CD4-positive, alpha-beta T cell treated with Interleukin-4 for 4 hours (primary cell): ENCODE measurements around the gene CMTM7.
A peak's percentile ranks its signal among the peaks of the same experiment; 100 is the strongest.
"Not testable (repeated sequence)": the region's sequence is repeated elsewhere in the genome, so short reads cannot be mapped to it uniquely, and the experiment has no call there.

Experiments
- DNase-seq: peaks from one replicate; pipeline ENCODE4 v3.0.0-alpha.2; 2020

CMTM7 gene

GRCh38 chr3:32462191-32462986 lies 70.7 kb downstream of the CMTM7 start:
- peak; percentile 56 for DNase-seq

- DNase-seq: not testable (repeated sequence)
Observed at GRCh38 chr3:32463415-32463814, 71.8 kb downstream of the CMTM7 start.

GRCh38 chr3:32464726-32465125 lies 73.1 kb downstream of the CMTM7 start:
- not testable (repeated sequence) for DNase-seq

GRCh38 chr3:32466808-32467207 lies 75.2 kb downstream of the CMTM7 start:
- not testable (repeated sequence) for DNase-seq

GRCh38 chr3:32467333-32468070 lies 75.8 kb downstream of the CMTM7 start:
- DNase-seq: peak; percentile 65

- DNase-seq: no peak
Observed at GRCh38 chr3:32469151-32469874, 77.7 kb downstream of the CMTM7 start.

- DNase-seq: no peak
Observed at GRCh38 chr3:32470362-32470761, 78.7 kb downstream of the CMTM7 start.

- DNase-seq: no peak
Observed at GRCh38 chr3:32471246-32471645, 79.6 kb downstream of the CMTM7 start.

- not testable (repeated sequence) for DNase-seq
Observed at GRCh38 chr3:32472151-32472550, 80.5 kb downstream of the CMTM7 start.

- DNase-seq: no peak
Observed at GRCh38 chr3:32474201-32474600, 82.5 kb downstream of the CMTM7 start.

- no peak for DNase-seq
Observed at GRCh38 chr3:32480604-32481003, 89.0 kb downstream of the CMTM7 start.

- DNase-seq: no peak
Observed at GRCh38 chr3:32481791-32482631, 90.4 kb downstream of the CMTM7 start.

- DNase-seq: no peak
Observed at GRCh38 chr3:32482693-32483092, 91.0 kb downstream of the CMTM7 start.

- no peak for DNase-seq
Observed at GRCh38 chr3:32483772-32484171, 92.1 kb downstream of the CMTM7 start.

- no peak for DNase-seq
Observed at GRCh38 chr3:32484436-32484835, 92.8 kb downstream of the CMTM7 start.

GRCh38 chr3:32487781-32488473 lies 96.3 kb downstream of the CMTM7 start:
- no peak for DNase-seq

GRCh38 chr3:32488474-32489008 lies 96.9 kb downstream of the CMTM7 start:
- DNase-seq: no peak

GRCh38 chr3:32492684-32493436 lies 101.2 kb downstream of the CMTM7 start:
- DNase-seq: no peak

GRCh38 chr3:32493437-32494414 lies 102.1 kb downstream of the CMTM7 start:
- no peak for DNase-seq

GRCh38 chr3:32495085-32495484 lies 103.4 kb downstream of the CMTM7 start:
- DNase-seq: no peak
